ENCODE data around the gene CACNA1A. TPM values are rescaled to one million over a fixed set of nuclear protein-coding genes. Genes with fewer than 3 reads are reported as not detected.

CACNA1A gene
- total RNA-seq (2014; rRNA removed; shearing (Covaris generic)) (8.5 and 8.6 TPM in 2 replicates), polyA plus RNA-seq (2016; fragmentation: Nextera tagmentation; extraction: Ambion mirVana) (2.3 and 3.0 TPM in 2 replicates)

DNA sequence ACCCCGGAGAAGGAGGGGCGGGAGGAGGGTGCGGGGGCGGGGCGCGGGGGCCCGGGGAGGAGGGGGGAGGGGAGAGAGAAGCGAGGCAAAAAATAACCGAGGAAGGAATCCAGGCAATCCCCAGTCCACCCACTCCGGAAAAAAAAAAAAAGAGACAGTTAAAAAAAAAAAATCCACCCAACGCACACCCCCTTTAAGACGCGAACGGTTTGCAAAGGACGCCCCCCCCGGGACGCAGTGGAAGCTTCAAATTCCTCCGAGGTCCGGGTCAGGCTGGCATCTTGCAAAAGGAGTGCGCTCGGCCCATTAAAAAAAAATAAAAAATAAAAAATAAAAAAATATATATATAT is at the start of gene CACNA1A:
Gene CACNA1A (minus strand): TSS at position 9 of the 350 bp plus-strand sequence. CDS start 255 bp downstream, outside the sequence.
- H3K27ac ChIP-seq: no peak within 1 kb of the TSS
- no peaks in the 10 kb centered on the region for H3K9me2 ChIP-seq (ENCODE audit: insufficient read depth)
- TF ChIP-seq EZH2phosphoT487 (IDR thresholded peaks at IDR 0.05; ENCODE audit: insufficient read depth, low read depth) (no peak), EZH2 (IDR thresholded peaks at IDR 0.05; ENCODE audit: insufficient read depth, poor library complexity, severe bottlenecking) (no peak)
- no peaks in the 10 kb centered on the region for H3K4me1 ChIP-seq (ENCODE audit: insufficient read depth)
- H3K4me3 ChIP-seq: peak within 1 kb of the TSS; percentile 86
- peak within 1 kb of the TSS; percentile 95 for H2AFZ ChIP-seq
- H3K4me2 ChIP-seq (ENCODE audit: unreplicated experiment): peak within 1 kb of the TSS; percentile 84
- H3K79me2 ChIP-seq (ENCODE audit: insufficient read depth): no peaks in the 10 kb centered on the region
- H3K9me3 ChIP-seq (ENCODE audit: low read depth): no peaks in the 10 kb centered on the region
- H3K9ac ChIP-seq: peak within 1 kb of the TSS; percentile 66
- H3F3A ChIP-seq (ENCODE audit: insufficient read depth): no peaks in the 10 kb centered on the region
- H3K36me3 ChIP-seq (ENCODE audit: low read depth): no peaks in the 10 kb centered on the region
- H4K20me1 ChIP-seq (ENCODE audit: insufficient read depth): no peaks in the 10 kb centered on the region
- peak; percentile 73 for DNase-seq
- 0 to 3% methylated on average over 12 to 20 of the region's 21 CpGs for WGBS, 2 experiments (ENCODE audit: low coverage in 1 of 2, low lambda C conversion rate in 2 of 2, missing lambda C conversion rate in 2 of 2)
- peaks cover 9% of the 10 kb centered on the region for H3K27me3 ChIP-seq (replicated peaks; ENCODE audit: insufficient read depth)
- in situ Hi-C loops (cut with MboI): no loop called here

DNA sequence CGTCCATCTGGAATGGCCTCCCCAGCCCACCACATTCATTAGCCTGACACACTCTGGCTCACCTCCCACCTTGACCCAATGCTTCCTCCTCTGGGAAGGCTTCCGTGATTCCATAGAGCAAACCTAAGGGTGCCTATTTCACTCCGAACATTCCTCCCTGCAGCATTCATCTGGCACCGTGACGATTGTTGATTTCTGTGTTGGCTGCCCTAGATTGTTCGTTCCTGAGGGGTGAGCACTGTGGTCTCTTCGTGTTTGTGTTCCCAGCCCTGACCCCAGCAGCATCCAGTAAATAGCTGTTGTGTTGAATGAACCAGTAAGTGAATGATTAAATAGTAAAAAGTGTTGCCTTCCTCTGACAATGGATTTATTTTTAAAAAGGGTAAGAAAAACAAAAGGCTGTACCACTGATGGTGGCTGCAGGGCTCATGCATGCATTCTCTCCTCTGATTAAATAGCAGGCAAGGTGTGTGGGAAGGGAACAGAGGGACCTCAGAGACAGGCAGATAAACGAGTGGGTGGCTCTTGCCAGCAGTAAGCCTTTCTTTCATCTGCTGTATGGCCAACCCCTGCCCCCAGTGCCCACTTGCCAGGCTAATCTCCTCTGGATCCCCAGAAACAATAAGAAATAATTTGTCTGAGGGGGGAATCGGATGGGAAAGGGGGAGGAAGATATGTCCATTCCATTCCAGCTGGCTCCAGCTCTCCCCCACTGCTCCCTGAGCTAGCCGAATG is 48.4 kb upstream of the CACNA1A start:
- TF ChIP-seq EZH2phosphoT487 (IDR thresholded peaks at IDR 0.05; ENCODE audit: insufficient read depth, low read depth): no peak
- no peak for TF ChIP-seq EZH2 (IDR thresholded peaks at IDR 0.05; ENCODE audit: insufficient read depth, poor library complexity, severe bottlenecking)
- in situ Hi-C loops (cut with MboI): no loop called here
- Histone ChIP-seq H3F3A (ENCODE audit: insufficient read depth) (no peaks in the 10 kb centered on the region), H3K79me2 (ENCODE audit: insufficient read depth) (no peaks in the 10 kb centered on the region), H3K9me2 (ENCODE audit: insufficient read depth) (no peaks in the 10 kb centered on the region), H3K9me3 (ENCODE audit: low read depth) (no peaks in the 10 kb centered on the region), H3K4me2 (ENCODE audit: unreplicated experiment) (no peak overlapping the region), H4K20me1 (ENCODE audit: insufficient read depth) (no peaks in the 10 kb centered on the region), H3K4me1 (ENCODE audit: insufficient read depth) (no peaks in the 10 kb centered on the region; the same call in 1 of the 2 replicates), H3K27ac (no peak overlapping the region), H3K9ac (no peak overlapping the region), H2AFZ (no peak overlapping the region), H3K27me3 (replicated peaks; ENCODE audit: insufficient read depth) (peaks cover 5% of the 10 kb centered on the region), H3K36me3 (ENCODE audit: low read depth) (no peaks in the 10 kb centered on the region), H3K4me3 (no peak overlapping the region)
- WGBS, 2 experiments (ENCODE audit: low coverage in 1 of 2, low lambda C conversion rate in 2 of 2, missing lambda C conversion rate in 2 of 2): 35 to 36% methylated on average over 10 of the region's 10 CpGs
- DNase-seq: peak; percentile 34

DNA sequence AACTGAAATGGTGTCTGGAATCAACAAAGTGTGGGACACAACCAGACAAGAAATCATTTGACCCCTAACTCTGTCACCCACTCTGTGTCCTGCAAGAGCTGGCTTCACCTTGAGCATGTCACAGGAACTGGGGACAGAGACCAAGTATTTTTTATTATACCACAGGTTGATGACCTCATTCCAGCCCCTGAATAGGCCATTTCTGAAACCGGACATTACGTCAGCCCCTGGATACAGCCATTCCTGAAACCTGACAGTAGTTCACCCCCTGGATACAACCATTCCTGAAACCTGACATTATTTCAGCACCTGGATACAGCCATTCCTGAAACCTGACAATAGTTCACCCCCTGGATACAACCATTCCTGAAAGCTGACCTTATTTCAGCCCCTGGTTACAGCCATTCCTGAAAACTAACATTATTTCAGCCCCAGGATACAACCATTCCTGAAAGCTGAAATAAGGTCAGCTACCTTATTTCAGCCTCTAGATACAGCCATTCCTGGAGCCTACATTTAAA is 47.7 kb upstream of the CACNA1A start:
- H3F3A ChIP-seq (ENCODE audit: insufficient read depth): no peaks in the 10 kb centered on the region
- no peaks in the 10 kb centered on the region for H4K20me1 ChIP-seq (ENCODE audit: insufficient read depth)
- H3K9me2 ChIP-seq (ENCODE audit: insufficient read depth): no peaks in the 10 kb centered on the region
- in situ Hi-C loops (cut with MboI): no loop called here
- H3K4me2 ChIP-seq (ENCODE audit: unreplicated experiment): no peak overlapping the region
- H3K27ac ChIP-seq: no peak overlapping the region
- H3K4me1 ChIP-seq (ENCODE audit: insufficient read depth): no peaks in the 10 kb centered on the region; the same call in 1 of the 2 replicates
- H3K9me3 ChIP-seq (ENCODE audit: low read depth): no peaks in the 10 kb centered on the region
- H3K79me2 ChIP-seq (ENCODE audit: insufficient read depth): no peaks in the 10 kb centered on the region
- DNase-seq: peak; percentile 5
- no peak overlapping the region for H3K9ac ChIP-seq
- H3K36me3 ChIP-seq (ENCODE audit: low read depth): no peaks in the 10 kb centered on the region
- TF ChIP-seq EZH2phosphoT487 (IDR thresholded peaks at IDR 0.05; ENCODE audit: insufficient read depth, low read depth): no peak
- TF ChIP-seq EZH2 (IDR thresholded peaks at IDR 0.05; ENCODE audit: insufficient read depth, poor library complexity, severe bottlenecking): no peak
- H3K4me3 ChIP-seq: no peak overlapping the region
- H2AFZ ChIP-seq: no peak overlapping the region
- peaks cover 5% of the 10 kb centered on the region for H3K27me3 ChIP-seq (replicated peaks; ENCODE audit: insufficient read depth)
- 56 to 71% methylated on average over 2 of the region's 2 CpGs for WGBS, 2 experiments (ENCODE audit: low coverage in 1 of 2, low lambda C conversion rate in 2 of 2, missing lambda C conversion rate in 2 of 2)

DNA sequence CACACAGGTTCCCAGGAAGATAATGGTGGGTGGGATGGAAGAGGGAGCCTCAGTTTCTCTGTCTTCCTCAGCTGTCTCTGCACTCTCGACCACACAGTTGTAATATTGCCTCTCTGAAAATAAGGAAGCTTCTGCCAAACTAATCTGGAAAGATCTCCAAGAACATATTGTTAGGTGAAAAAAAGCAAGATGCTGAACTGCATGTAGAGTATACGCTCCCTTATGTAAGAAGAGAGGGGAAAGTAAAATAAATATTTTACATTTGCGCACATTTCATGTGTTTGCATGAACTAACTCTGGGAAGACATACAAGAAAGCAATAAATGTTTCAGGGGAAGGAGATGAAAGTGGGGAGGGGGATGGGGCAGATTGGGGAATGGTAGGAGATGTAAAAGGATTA is 41.9 kb upstream of the CACNA1A start:
- no peak overlapping the region for H3K27ac ChIP-seq
- H3K9ac ChIP-seq: no peak overlapping the region
- H3K4me3 ChIP-seq: no peak overlapping the region
- DNase-seq: no peak
- H3F3A ChIP-seq (ENCODE audit: insufficient read depth): no peaks in the 10 kb centered on the region
- H3K4me1 ChIP-seq (ENCODE audit: insufficient read depth): no peaks in the 10 kb centered on the region; the same call in 1 of the 2 replicates
- H3K4me2 ChIP-seq (ENCODE audit: unreplicated experiment): no peak overlapping the region
- TF ChIP-seq EZH2 (IDR thresholded peaks at IDR 0.05; ENCODE audit: insufficient read depth, poor library complexity, severe bottlenecking) (no peak), EZH2phosphoT487 (IDR thresholded peaks at IDR 0.05; ENCODE audit: insufficient read depth, low read depth) (no peak)
- H3K27me3 ChIP-seq (replicated peaks; ENCODE audit: insufficient read depth): no peaks in the 10 kb centered on the region; the same call in 1 of the 2 replicates
- no peaks in the 10 kb centered on the region for H3K9me2 ChIP-seq (ENCODE audit: insufficient read depth)
- no peaks in the 10 kb centered on the region for H3K9me3 ChIP-seq (ENCODE audit: low read depth)
- in situ Hi-C loops (cut with MboI): no loop called here
- no peaks in the 10 kb centered on the region for H3K36me3 ChIP-seq (ENCODE audit: low read depth)
- no peaks in the 10 kb centered on the region for H3K79me2 ChIP-seq (ENCODE audit: insufficient read depth)
- H2AFZ ChIP-seq: no peak overlapping the region
- WGBS, 2 experiments (ENCODE audit: low coverage in 1 of 2, low lambda C conversion rate in 2 of 2, missing lambda C conversion rate in 2 of 2): 63% methylated on average over 3 of the region's 3 CpGs
- no peaks in the 10 kb centered on the region for H4K20me1 ChIP-seq (ENCODE audit: insufficient read depth)

Data from GM23248 (cell line).